ENCODE results near the gene MOB3C.

Gene MOB3C

DNA sequence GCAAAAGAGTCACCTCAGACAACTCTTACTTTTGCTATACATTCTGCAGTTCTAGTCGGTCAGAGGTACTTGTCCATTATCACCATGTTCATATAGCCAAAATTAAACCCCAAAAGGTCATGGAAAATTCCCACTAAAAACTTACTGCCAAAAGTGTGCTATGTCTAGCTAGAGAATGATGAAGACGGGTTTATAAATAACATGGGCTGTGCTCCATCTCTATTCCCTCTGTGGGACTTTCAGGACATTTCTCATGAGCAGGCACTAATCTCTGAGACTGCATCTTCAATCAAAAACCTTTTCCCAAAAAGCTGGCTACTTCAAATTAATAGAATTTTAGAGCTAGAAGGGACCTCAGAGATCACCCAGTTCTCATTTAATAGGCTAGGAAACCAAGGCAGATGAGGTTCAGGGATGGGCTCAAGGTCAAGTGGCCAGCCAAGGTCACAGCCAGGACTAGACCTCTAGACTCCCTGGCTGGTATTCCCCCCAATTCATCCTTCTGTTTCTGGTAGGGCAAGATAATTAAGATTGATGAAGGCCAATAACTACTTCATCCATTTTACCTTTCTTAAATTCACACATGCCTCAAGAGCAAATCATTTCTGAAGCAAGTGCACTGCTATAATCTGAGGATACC is 21.0 kb upstream of the MOB3C start:
- DNase-seq, result no peak

DNA sequence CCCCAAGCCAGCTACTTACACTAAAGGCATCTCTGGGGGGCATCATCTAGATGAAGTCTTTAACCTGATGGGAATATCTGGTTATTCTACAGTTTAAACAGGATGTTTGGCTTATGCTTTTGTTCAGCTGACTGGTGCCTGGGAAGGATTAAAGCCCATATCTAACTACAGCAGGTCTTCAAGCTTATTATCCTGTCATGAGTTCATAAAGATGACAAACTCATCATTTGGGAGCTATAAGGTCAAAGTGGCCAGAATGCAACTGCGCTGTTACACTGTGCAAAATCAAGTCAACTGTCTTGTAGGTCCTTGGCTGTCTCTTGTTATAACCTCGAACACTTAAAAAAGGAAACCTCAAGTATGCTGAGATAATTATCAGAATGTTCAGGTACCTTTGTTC is 18.6 kb upstream of the MOB3C start:
- no peak for DNase-seq

DNA sequence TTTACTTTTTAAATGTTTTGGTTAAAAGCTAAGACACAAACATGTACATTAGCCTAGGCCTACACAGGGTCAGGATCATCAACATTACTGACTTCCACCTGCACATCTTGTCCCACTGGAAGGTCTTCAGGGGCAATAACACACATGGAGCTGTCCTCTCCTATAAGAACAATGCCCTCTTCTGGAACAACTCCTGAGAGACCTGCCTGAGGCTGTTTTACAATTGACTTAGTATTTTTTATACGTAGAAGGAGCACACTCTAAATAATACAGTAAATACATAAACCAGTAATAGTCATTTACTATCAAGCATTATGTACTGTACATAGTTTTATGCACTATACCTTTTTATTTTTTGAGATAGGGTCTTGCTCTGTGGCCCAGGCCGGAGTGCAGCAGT is 14.1 kb upstream of the MOB3C start:
- DNase-seq, result no peak

DNA sequence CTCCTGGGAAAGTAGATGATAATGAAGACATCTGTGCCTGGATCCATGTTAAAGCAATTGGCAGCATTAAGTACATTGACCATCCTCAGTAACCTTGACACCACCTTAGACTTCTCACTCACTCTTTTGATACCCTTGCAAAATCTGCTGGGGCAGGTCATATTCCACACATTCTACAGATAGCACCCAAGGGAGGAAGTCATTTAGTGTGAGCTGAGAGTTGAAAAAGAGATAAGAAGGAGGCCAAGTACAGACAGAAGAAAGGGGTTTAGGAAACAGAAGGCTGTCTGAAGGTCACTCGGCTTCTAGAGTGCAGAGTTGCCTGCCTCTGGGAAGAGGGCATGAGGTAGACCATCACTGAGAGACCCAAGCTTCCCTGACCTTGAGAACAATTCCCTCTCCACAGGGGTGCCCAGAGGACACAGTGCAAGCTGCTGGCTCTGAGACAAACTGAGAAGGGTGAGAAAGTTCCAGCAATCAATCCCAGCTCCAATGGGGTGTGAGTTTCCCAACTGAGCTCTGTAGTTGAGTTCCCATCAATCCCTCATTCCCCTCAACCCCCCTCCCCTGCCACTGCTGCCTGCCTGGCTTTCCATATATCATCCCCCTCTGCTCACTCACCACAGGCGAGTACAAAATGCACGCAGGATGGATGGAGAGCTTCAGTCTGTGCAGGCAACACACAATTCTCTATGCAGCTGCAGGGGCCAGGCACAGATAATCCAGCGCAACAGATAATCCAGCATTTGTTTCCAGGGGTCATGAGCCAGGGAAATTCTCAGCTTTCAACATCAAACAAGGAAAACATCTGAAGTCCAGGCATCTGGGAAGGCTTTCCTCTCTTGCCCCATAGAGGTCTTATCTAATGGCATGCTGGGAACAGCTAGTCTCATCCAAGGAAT is 7.4 kb upstream of the MOB3C start:
- DNase-seq, result no peak

DNA sequence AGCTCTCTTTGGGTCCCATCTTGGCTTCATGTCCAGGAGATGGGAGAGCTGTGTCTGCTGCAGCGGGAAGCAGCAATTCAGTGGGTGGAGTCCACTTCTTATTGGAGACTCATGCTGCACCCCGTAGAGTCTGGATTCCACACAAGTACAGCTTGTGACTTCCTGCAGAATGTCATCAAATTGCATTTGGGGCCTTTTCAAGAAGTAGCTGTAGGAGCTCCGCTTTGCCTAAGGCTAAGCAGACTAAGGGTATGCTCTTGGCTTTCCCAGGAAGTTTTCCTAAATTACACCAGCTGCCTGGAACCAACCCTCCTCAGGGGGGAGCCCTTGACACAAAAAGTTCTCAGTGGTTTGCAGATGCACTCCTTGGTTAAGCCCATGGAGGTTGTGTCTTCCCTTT is 5.7 kb upstream of the MOB3C start:
- peak in 1 of 2 experiments; percentile 4 for DNase-seq

DNA sequence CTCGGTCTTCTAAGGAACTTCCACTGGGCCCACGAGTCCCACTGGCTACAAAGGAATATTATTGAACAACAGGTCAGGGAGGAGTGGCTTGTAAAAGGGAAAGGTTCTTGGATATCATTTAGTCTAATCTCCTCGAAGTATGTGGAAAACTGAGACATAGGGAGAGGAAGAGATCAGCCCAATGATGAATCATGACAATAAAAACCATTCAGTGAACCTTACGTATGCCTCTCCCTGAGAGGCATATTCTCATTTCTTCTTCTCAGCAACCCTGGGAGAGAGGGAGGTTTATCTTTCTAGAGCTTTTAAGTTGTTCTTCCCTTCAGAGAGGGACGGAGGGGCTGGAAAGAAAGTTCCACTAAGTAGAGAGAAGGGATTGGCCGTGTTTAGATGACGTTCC is 5.3 kb upstream of the MOB3C start:
- DNase-seq, result no peak

DNA sequence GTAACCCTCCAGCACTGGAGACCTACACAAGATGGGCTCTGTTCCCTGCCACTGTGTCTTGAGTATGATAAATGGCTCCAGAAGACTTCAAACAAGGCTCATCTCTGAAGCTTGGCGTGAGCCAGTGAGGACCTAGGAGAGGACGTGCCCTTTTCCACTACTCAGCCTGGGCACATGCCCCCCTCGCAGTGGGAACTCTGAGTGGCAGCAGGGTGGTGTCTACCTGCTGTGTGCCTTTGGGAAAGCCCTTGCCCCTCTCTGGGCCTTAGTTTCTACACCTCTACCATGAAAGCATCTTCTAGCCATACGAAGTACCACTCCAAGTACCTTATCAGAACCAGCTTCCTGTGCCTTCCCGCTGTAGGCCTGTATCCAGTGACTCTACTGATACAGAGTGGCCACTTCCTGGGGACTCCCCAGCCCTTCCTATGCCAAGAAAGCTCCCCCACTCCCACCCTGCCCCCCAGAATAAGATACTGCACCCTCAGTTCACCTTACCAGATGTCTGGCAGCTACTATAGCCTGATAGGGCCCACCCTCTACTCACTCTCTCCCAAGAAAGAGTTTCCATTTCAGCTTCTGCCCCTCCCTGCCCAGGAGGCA is 3.1 kb upstream of the MOB3C start:
- DNase-seq, result no peak

DNA sequence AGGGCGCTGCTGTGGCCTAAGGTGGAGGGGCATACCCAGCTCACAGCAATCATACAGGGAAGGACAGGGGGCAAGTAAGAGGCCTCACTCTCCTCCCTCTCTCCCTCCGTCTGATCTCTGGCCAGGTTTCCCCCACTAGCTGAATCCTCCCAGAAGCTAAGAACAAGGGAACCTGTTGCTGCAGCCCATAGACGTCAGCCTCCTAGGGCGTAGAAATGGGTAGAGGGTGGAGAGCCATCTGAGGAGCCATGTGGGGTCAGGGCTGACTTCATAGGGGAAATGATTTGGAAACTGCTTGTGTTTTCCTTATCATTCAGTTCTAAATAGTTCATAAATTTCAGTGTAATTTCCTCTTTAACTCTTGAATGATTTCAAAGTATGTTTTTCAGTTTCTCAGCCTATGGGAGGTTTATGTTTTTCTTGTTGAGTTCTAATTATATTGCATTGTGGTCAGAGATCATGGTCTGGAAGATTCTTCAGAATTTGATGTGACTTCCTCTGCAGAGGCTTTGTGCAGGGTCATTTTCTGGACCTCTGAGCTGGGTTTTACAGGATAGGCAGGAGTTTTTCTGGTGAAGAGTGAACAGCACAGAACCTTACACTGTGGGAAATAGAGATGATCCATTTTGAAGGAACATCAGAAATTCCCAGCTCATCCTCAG is 2.3 kb upstream of the MOB3C start:
- no peak for DNase-seq

DNA sequence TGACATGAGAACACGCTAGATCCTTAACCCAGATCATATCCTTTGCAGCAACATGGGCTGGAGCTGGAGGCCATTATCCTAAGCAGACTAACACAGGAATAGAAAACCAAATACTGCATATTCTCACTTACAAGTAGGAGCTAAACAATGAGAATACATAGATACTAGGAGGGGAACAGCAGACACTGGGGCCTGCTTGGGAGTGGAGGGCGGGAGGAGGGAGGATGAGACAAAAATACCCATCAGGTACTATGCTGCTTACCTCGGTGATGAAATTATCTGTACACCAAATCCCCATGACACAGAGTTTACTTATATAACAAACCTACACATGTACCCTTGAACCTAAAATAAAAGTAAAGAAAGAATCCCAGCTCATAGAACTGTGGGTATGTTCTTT is 1.2 kb upstream of the MOB3C start:
- DNase-seq, result no peak

DNA sequence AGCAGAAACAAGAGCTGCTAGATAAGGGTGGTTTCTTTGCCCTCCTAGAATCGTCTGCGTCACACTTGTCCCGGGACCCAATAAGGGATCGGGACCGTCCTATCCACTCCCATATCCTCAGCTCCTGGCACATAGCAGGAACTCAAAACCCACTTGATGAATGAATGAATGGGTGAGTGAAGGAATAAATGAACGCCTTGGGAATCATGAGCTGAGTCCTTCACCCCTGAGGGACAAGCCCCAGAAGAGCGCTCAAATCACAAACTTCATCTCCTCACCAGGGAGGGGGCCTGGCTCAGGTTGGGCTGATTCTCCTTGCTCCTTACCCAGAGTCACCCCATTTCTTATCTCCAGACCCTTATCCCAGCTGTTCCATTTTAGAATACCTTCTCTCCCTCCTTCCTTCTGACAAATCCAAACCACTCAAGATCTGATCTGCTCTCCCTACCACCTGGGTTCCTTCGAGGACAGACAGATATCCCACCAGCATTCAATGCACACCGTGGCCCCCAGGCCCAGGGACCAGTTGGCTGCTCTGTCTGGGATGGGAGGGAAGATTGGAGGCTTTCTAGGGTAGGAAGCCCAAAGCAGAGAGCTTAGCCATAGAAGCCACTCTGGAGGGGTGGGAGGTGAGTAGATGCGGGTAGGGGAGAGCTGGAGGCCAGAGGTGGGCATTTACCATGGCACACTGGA is 643 bp upstream of the MOB3C start:
- no peak for DNase-seq

DNA sequence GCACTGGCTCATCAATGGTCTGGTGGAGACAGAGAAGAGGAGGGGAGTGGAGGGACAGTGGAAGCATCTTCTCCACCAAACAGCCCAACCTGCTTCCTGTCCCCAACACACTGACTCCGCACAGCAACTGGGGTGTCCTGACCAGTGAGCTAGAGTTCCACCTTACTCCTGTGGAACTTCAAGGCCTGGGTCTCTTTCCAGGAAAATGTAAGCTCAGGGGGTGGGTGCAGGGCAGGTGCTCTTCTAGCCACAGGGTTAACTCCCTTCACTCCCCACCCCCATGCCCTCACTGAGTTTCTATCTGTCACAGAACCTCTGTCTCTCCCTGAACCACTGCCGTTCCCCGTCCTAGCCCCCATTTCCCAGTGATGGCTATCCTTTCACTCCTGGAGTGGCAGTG is 876 bp downstream of the MOB3C start:
- no peak for DNase-seq

DNA sequence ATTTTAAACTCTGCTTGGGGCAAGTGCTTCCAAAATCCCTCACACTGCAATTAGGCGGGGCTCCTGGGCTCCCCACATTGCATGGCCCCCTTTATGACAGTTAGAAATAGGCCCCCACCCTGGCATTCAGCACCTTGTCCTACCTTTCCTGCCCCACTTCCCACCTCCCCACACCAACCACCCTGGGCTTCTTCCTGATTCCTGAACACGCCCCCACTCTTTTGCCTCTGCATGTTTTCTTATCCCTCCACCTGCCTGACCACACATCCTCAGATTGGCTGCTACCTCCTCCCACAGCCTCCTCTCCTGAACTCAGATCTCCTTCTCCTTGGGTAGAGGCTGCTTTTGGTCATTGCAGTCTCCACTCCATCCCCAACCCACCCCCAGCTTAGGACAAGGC is 1.5 kb downstream of the MOB3C start:
- DNase-seq, result no peak

DNA sequence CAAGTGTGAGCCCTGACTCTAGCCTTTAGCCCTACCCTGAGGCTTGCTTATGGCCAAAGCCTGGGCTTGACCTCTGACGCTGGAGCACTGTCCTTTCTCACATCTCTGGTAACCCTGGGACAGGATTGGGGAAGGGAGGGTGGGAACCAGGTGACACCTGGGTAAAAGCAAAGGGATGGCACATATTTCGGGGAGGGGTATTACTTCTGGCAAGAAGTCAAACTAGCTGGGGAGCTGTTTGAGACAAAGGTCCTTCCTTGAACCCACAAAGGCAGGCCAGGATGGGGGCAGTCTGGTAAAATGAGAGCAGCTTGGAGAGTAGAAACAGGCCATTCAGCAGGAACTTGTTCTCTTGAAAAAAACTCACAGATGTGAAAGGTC is 2.0 kb downstream of the MOB3C start:
- DNase-seq, result no peak

DNA sequence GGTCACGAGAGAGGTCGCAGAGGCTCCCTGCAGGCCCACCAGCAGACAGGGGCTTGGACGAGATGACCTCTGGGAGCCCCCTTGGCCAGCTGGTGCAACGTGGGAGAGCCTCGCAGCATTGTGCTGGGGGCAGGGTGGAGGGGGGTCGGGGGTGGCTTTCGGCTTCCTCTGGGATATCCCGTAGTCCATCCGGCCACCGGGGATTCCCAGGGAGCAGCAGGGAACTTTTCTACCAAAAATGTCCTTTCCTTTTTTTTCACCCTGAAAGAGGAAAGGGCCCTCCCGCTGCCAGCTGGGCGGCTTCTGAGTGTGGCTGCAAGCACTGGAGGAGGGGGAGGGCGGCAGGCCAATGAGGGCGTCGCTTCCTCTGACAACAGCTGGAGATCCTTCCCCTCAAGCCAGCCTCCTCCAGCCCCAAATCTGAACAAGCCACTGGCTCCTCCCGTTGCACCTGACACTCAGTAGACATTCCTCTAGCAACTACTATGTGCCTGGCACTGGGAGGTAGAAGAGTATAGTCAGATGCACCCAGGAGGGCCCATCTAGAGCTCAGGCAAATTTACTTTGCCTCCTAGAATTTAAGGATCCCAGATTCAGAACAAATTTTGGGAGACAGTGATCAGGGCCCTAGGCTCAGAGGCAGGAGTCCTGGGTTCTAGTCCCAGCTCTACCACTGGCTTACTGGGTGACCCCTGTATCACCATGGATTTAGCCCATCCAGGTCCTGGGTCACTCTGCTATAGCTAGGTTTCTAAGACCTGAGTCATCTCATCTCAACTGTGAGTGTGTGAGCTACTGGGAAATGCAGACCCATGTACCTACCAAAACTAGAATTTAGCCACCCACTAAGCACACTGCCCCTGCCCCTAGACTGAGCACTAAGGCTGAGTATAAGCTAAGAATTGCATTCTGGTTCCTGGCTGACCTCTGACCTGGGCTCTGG is 2.7 kb downstream of the MOB3C start:
- peak; percentile 54 to 86 for DNase-seq

DNA sequence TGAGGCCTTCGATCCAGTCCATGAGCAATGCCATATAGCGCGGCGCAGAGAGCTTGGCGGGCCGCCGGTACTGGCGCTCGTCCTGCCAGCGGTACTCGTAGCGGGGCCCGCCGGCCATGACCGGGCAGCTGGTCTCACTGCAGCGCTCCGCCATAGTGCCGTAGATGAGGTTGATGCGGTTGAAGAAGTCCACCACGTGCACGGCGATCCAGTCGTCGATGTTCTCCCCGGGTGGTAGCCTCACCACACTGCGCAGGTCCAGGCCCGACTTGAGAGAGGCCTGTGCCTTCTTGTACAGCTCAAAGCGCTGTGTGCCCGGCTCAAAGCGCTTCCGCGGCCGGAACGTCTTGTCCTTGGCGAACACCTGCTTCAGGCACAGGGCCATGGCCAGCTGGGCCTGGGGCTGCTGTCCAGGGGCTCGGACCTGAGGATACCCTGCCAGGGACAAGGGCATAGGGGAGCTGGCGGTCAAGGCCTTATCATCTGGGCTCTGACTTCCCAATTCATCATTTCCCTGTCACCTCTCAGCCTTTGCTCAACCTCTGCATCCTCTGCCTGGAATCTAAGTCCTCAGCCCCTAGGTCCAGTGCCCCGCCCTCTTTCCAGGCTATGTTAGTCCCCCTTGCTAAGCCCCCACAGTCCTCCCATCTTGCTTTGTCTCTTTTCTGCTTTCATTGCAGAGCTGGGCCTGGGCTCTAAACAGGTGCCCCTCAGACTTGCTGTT is 3.5 kb downstream of the MOB3C start:
- DNase-seq, result no peak

DNA sequence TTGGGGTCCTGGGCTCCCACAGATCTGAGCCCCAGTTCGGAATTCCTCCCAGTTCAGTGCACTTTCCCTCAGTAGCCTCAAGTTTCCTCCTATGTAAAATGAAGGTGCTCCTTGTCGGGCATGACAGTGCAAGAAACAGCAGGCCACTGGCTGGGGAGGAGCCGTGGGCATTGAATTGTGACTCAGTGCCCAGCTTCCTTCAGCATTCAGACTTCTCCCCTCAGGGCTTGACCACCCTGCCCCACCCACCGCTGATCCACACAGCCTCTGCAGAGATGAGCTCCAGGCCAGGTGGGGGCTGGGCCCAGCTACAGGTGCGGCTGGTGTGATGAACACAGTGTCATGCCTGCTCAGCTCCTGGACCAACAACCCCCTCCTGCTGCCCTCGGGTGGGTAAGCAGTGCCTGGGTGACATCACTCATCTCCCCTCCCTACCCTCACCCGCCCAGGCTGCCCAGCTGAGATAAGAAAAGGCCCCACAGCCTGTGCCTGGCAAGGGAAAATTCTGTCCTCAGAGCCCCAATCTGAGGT is 4.9 kb downstream of the MOB3C start:
- no peak for DNase-seq

DNA sequence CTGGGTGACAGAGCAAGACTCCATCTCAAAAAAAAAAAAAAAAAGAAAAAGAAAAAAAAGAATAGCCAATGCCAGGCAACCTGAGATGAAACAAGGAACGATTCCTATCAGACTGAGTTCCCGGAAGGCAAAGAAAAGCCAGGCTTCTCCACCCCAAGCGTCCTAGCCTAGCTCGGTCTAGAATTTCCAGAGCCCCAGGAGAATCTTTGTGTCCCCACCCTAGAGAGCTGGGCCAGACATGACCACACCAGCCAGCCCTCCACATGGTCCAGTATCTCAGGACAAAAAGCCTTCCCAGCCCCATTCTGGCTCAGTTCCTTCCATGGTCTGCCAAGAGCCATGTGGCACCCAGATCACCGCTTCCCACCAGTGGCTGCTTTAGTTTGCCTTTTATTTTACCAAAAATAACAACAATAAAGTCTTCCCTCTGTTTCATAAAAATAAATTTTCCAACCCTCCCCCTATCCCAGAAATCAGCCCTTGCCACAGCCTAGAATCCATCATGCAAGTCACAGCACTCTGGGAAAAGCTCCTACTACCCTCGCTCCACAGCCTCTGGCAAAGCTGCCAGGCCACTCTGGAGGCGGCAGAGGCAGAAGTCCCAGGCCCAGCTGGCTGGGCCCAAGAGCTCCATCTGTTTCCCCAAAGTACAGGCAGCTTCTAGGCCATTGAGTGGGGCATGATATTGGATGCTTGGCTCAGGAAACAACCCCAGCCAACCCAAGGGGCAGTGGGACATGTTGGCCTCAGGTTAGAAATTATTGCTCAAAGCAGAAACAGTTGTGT is 9.1 kb downstream of the MOB3C start:
- DNase-seq, result peak; percentile 6 to 58

DNA sequence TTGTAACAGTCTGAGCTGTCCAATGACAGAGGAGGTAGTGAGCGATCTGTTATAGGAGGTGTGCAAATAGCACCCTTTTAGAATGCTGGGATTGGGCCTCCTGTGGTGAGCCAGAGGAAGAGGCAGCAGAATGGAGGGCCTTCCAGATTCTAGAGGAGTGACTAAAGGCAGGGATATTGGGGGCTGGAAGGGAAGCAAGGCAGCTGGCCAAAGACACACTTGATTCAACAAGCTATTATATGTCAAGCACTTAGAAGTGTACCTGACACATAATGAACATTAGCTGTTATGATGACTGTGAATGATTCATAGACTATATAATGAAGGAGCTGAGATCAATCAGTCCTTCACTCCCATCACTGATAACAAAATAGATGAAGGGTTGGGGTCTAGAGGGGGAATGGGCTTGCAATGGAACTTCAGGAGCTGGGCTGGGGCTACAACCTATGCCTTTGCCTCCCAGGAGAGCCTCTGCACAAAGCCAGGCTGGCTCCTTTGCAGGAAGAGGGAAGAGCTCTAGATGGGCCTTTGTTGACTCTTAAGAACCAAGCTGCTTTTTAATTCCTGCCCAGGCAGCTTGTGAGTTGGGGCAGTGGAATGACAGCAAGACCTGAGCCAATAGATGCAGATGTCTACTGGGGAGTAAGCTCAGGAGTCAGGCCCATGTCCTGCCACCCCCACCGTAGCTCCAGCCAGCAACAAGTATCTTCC is 10.2 kb downstream of the MOB3C start:
- peak in 1 of 2 experiments; percentile 49 for DNase-seq

DNA sequence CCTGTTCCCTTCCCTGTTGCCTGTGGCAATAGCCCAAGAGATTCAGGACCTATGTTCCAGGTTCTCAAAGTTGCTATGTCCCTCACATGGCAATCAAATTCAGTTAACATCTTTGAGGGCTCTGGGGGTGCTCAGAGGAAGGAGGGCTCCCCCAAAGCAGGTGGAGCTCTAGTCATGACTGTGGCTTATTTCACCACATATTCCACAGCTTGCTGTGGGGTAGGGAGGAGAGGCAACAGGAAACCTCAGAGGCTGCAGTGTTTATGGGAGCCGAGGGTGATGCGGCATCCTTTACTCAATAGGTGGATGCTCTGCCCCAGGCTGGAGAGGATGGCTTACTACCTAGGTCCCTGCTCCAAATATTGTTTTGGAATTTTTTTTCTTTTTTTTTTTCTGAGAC is 11.4 kb downstream of the MOB3C start:
- no peak for DNase-seq
